ENCODE results near the gene RPS29. TPM values are rescaled to one million over a fixed set of nuclear protein-coding genes. Genes with fewer than 3 reads are reported as not detected.
A peak's percentile ranks its signal among the peaks of the same experiment; 100 is the strongest.

RPS29 gene
- total RNA-seq, 8 experiments from 2014 or later = 1,019 to 8,138 (median 3,970) TPM

- no peak overlapping the region for H3K27ac ChIP-seq
- no peak overlapping the region for H3K4me3 ChIP-seq
- 31 to 100% (median 92%) methylated on average over 1 to 6 of the region's 6 CpGs; no CpG with 5 or more reads in 1 of the 10 experiments for WGBS, 10 experiments
- no peak for ATAC-seq (replicated peaks in 6 of 8)
- in situ Hi-C loops (cut with MboI; ENCODE audit: low pct_unique_long_range_greater_than_20kb in 2 of 9, low sequenced_read_pairs in 9 of 9, unreplicated experiment in 9 of 9) = no loop called here
- H3K4me1 ChIP-seq (replicated peaks in 1 of 2) = no peaks in the 10 kb centered on the region
These were observed 26.0 kb downstream of the RPS29 start for GRCh38 chr14:49559979-49560768.

GRCh38 chr14:49553892-49554291 is 32.3 kb downstream of the RPS29 start:
- H3K4me1 ChIP-seq (replicated peaks in 1 of 2) = peaks cover 10 to 14% of the 10 kb centered on the region in 2 donors
- WGBS, 10 experiments = 0 to 95% (median 64%) methylated on average over 1 to 3 of the region's 3 CpGs; no CpG with 5 or more reads in 3 of the 10 experiments
- in situ Hi-C loops (cut with MboI; ENCODE audit: low pct_unique_long_range_greater_than_20kb in 2 of 9, low sequenced_read_pairs in 9 of 9, unreplicated experiment in 9 of 9) = no loop called here
- ATAC-seq (replicated peaks in 6 of 8) = no peak
- H3K4me3 ChIP-seq = no peak overlapping the region
- H3K27ac ChIP-seq = no peak overlapping the region

- Histone ChIP-seq H3K4me1 (replicated peaks in 1 of 2) (peaks cover 10 to 14% of the 10 kb centered on the region in 2 donors), H3K27ac (no peak overlapping the region), H3K4me3 (no peak overlapping the region)
- no peak for ATAC-seq (replicated peaks in 6 of 8)
- in situ Hi-C loops (cut with MboI; ENCODE audit: low pct_unique_long_range_greater_than_20kb in 2 of 9, low sequenced_read_pairs in 9 of 9, unreplicated experiment in 9 of 9) = no loop called here
These were observed 33.1 kb downstream of the RPS29 start for GRCh38 chr14:49553106-49553505.

GRCh38 chr14:49551569-49551968 is 34.6 kb downstream of the RPS29 start:
- H3K27ac ChIP-seq = no peak overlapping the region
- in situ Hi-C loops (cut with MboI; ENCODE audit: low pct_unique_long_range_greater_than_20kb in 2 of 9, low sequenced_read_pairs in 9 of 9, unreplicated experiment in 9 of 9) = no loop called here
- no peak for ATAC-seq (replicated peaks in 6 of 8)
- WGBS, 10 experiments = 17 to 100% (median 100%) methylated on average over 1 to 2 of the region's 2 CpGs; no CpG with 5 or more reads in 3 of the 10 experiments
- H3K4me1 ChIP-seq (replicated peaks in 1 of 2) = peaks cover 10 to 14% of the 10 kb centered on the region in 2 donors
- H3K4me3 ChIP-seq = no peak overlapping the region

GRCh38 chr14:49550286-49551184 is 35.6 kb downstream of the RPS29 start:
- no peak overlapping the region for H3K4me3 ChIP-seq
- in situ Hi-C loops (cut with MboI; ENCODE audit: low pct_unique_long_range_greater_than_20kb in 2 of 9, low sequenced_read_pairs in 9 of 9, unreplicated experiment in 9 of 9) = no loop called here

GRCh38 chr14:49549881-49550280 is 36.3 kb downstream of the RPS29 start:
- ATAC-seq (replicated peaks in 6 of 8) = peak in 6 of 8 experiments; percentile 27 to 94 (median 61)
- WGBS, 10 experiments = 0 to 80% (median 17%) methylated on average over 1 to 3 of the region's 4 CpGs; no CpG with 5 or more reads in 1 of the 10 experiments
- in situ Hi-C loops (cut with MboI; ENCODE audit: low pct_unique_long_range_greater_than_20kb in 2 of 9, low sequenced_read_pairs in 9 of 9, unreplicated experiment in 9 of 9) = no loop called here
- H3K4me3 ChIP-seq = no peak overlapping the region
- H3K27ac ChIP-seq = peak overlapping the region in 1 of 2 donors; percentile 7
- peaks cover 10 to 14% of the 10 kb centered on the region in 2 donors for H3K4me1 ChIP-seq (replicated peaks in 1 of 2)

More at GRCh38 chr14:49550286-49551184, 35.6 kb downstream of the RPS29 start:
- 13 to 100% (median 56%) methylated on average over 1 to 5 of the region's 5 CpGs for WGBS, 10 experiments
- peak in 5 of 8 experiments; percentile 32 to 53 (median 43) for ATAC-seq (replicated peaks in 6 of 8)
- Histone ChIP-seq H3K27ac (no peak overlapping the region), H3K4me1 (replicated peaks in 1 of 2) (peaks cover 10 to 14% of the 10 kb centered on the region in 2 donors)

- H3K4me1 ChIP-seq (replicated peaks in 1 of 2) = peaks cover 10 to 14% of the 10 kb centered on the region in 2 donors
- ATAC-seq (replicated peaks in 6 of 8) = no peak
- no peak overlapping the region for H3K27ac ChIP-seq
- 0 to 100% (median 67%) methylated on average over 1 of the region's 1 CpG; no CpG with 5 or more reads in 6 of the 10 experiments for WGBS, 10 experiments
- in situ Hi-C loops (cut with MboI; ENCODE audit: low pct_unique_long_range_greater_than_20kb in 2 of 9, low sequenced_read_pairs in 9 of 9, unreplicated experiment in 9 of 9) = no loop called here
- H3K4me3 ChIP-seq = no peak overlapping the region
These were observed 36.7 kb downstream of the RPS29 start for GRCh38 chr14:49549446-49549845.

GRCh38 chr14:49546766-49547165 is 39.4 kb downstream of the RPS29 start:
- no peak overlapping the region for H3K4me3 ChIP-seq
- no peak for ATAC-seq (replicated peaks in 6 of 8)
- in situ Hi-C loops (cut with MboI; ENCODE audit: low pct_unique_long_range_greater_than_20kb in 2 of 9, low sequenced_read_pairs in 9 of 9, unreplicated experiment in 9 of 9) = no loop called here
- H3K4me1 ChIP-seq (replicated peaks in 1 of 2) = peaks cover 10 to 14% of the 10 kb centered on the region in 2 donors
- WGBS, 10 experiments = 0 to 100% (median 28%) methylated on average over 1 of the region's 1 CpG; no CpG with 5 or more reads in 4 of the 10 experiments
- H3K27ac ChIP-seq = no peak overlapping the region

- Histone ChIP-seq H3K4me3 (no peak overlapping the region), H3K4me1 (replicated peaks in 1 of 2) (peaks cover 10 to 14% of the 10 kb centered on the region in 2 donors), H3K27ac (no peak overlapping the region)
- 67 to 100% (median 94%) methylated on average over 1 to 3 of the region's 3 CpGs; no CpG with 5 or more reads in 1 of the 10 experiments for WGBS, 10 experiments
- in situ Hi-C loops (cut with MboI; ENCODE audit: low pct_unique_long_range_greater_than_20kb in 2 of 9, low sequenced_read_pairs in 9 of 9, unreplicated experiment in 9 of 9) = no loop called here
- ATAC-seq (replicated peaks in 6 of 8) = no peak
These were observed 40.5 kb downstream of the RPS29 start for GRCh38 chr14:49545716-49546115.

- in situ Hi-C loops (cut with MboI; ENCODE audit: low pct_unique_long_range_greater_than_20kb in 2 of 9, low sequenced_read_pairs in 9 of 9, unreplicated experiment in 9 of 9) = no loop called here
- Histone ChIP-seq H3K4me3 (no peak overlapping the region), H3K27ac (no peak overlapping the region), H3K4me1 (replicated peaks in 1 of 2) (peaks cover 7 to 8% of the 10 kb centered on the region in 2 donors)
- WGBS, 10 experiments = 33 to 100% (median 85%) methylated on average over 1 to 5 of the region's 6 CpGs; no CpG with 5 or more reads in 2 of the 10 experiments
- ATAC-seq (replicated peaks in 6 of 8) = no peak
These were observed 41.1 kb downstream of the RPS29 start for GRCh38 chr14:49545071-49545470.

GRCh38 chr14:49541049-49541448 is 45.1 kb downstream of the RPS29 start:
- Histone ChIP-seq H3K4me3 (no peak overlapping the region), H3K4me1 (replicated peaks in 1 of 2) (no peaks in the 10 kb centered on the region), H3K27ac (no peak overlapping the region)
- in situ Hi-C loops (cut with MboI; ENCODE audit: low pct_unique_long_range_greater_than_20kb in 2 of 9, low sequenced_read_pairs in 9 of 9, unreplicated experiment in 9 of 9) = no loop called here
- ATAC-seq (replicated peaks in 6 of 8) = no peak
- WGBS, 10 experiments = 0 to 60% (median 0%) methylated on average over 1 of the region's 2 CpGs; no CpG with 5 or more reads in 7 of the 10 experiments

GRCh38 chr14:49538852-49539251 is 47.3 kb downstream of the RPS29 start:
- Histone ChIP-seq H3K4me3 (no peak overlapping the region), H3K27ac (no peak overlapping the region), H3K4me1 (replicated peaks in 1 of 2) (no peaks in the 10 kb centered on the region)
- ATAC-seq (replicated peaks in 6 of 8) = no peak
- in situ Hi-C loops (cut with MboI; ENCODE audit: low pct_unique_long_range_greater_than_20kb in 2 of 9, low sequenced_read_pairs in 9 of 9, unreplicated experiment in 9 of 9) = no loop called here
- 26 to 100% (median 95%) methylated on average over 2 to 4 of the region's 4 CpGs; no CpG with 5 or more reads in 1 of the 10 experiments for WGBS, 10 experiments
